Endothelial cell of umbilical vein (primary cell): ENCODE data around the gene UTS2R. TPM values are rescaled to one million over a fixed set of nuclear protein-coding genes. Genes with fewer than 3 reads are reported as not detected.

Source experiments
- BruUV-seq: library from RNA; stranded (reverse); fragments of 400-500 nt; replicated peaks from 2 replicates; lab custom pipeline; 2021; lab: Mats Ljungman, UMichigan
- CTCF ChIA-PET: fragments of 300-600, 350-600 bp; sonication (Branson Sonifier 250); formaldehyde crosslinking; loops from one replicate; lab custom pipeline; 2021; ENCODE audit warnings: antibody characterized with exemption, inconsistent platforms; lab: Charles Lee
- POLR2A ChIA-PET: fragments of 300-600, 350-600 bp; sonication (Branson Sonifier 250); formaldehyde crosslinking; loops from one replicate; lab custom pipeline; 2021; ENCODE audit warnings: antibody characterized with exemption, inconsistent platforms; lab: Charles Lee
- DNase-seq: peaks from one replicate; pipeline ENCODE4 v3.0.0-alpha.2; 2011; ENCODE audit warnings: low read depth, low spot score
- FAIRE-seq: peaks from 2 replicates; lab custom pipeline; 2011; peaks lifted over from hg19 to GRCh38; lab: Jason Lieb, UNC
- H2AFZ ChIP-seq: 2 replicates; pipeline ENCODE4 v1.6.0; 2012; ENCODE audit warnings: low read depth, low read length, control low read depth, inconsistent platforms
- H3K27ac ChIP-seq: 2 replicates; pipeline ENCODE4 v1.5.1; 2011; ENCODE audit warnings: low read depth, mild to moderate bottlenecking, control low read depth, low read length, moderate library complexity; ENCODE audit not compliant: insufficient read depth
- H3K27me3 ChIP-seq, 2 experiments: 2 replicates each; pipeline versions ENCODE4 v1.6.0 to v1.6.1; 2011; ENCODE audit warnings: low read length in 2 of 2, mixed read lengths in 1 of 2; ENCODE audit not compliant: control insufficient read depth in 2 of 2, insufficient read depth in 2 of 2
- H3K36me3 ChIP-seq, 2 experiments: 2 replicates in 1 of 2; 3 replicates in 1 of 2; pipeline ENCODE4 v1.5.1; 2011; ENCODE audit warnings: low read length in 2 of 2, mild to moderate bottlenecking in 1 of 2, moderate library complexity in 1 of 2; ENCODE audit not compliant: control insufficient read depth in 2 of 2, insufficient read depth in 2 of 2; ENCODE audit errors: extremely low read depth in 1 of 2
- H3K4me1 ChIP-seq: 3 replicates; pipeline ENCODE4 v1.5.1; 2011; ENCODE audit warnings: mild to moderate bottlenecking, low read length; ENCODE audit not compliant: control insufficient read depth, insufficient read depth; ENCODE audit errors: extremely low read depth
- H3K4me2 ChIP-seq: 2 replicates; pipeline ENCODE4 v1.6.1; 2011; ENCODE audit warnings: low read length, control low read depth, mixed read lengths; ENCODE audit not compliant: insufficient read depth
- H3K4me3 ChIP-seq, 3 experiments: fragments of 200-600 bp in 1 of 3; sonication (generic), shearing (Covaris generic) in 1 of 3; replicated peaks in 1 of 3; 2 replicates each; pipeline ENCODE4 v1.5.1; 2011 to 2016; ENCODE audit warnings: control low read depth in 3 of 3, low read length in 3 of 3, mild to moderate bottlenecking in 2 of 3, inconsistent platforms in 1 of 3, low read depth in 1 of 3, moderate library complexity in 1 of 3; ENCODE audit not compliant: insufficient read depth in 1 of 3
- H3K79me2 ChIP-seq: 2 replicates; pipeline ENCODE4 v1.6.0; 2012; ENCODE audit warnings: low read length, inconsistent platforms; ENCODE audit not compliant: control insufficient read depth, insufficient read depth
- H3K9ac ChIP-seq: replicated peaks from 2 replicates; pipeline ENCODE3; 2011; ENCODE audit warnings: low read length, control low read depth; ENCODE audit not compliant: insufficient read depth; ENCODE audit errors: extremely low read depth
- H3K9me1 ChIP-seq: replicated peaks from 3 replicates; pipeline ENCODE4 v1.6.0; 2011; ENCODE audit warnings: mild to moderate bottlenecking, low read length; ENCODE audit not compliant: control insufficient read depth, insufficient read depth; ENCODE audit errors: extremely low read depth
- H3K9me3 ChIP-seq: replicated peaks from 2 replicates; pipeline ENCODE4 v1.5.1; 2012; ENCODE audit warnings: low read length, inconsistent platforms; ENCODE audit not compliant: control insufficient read depth, insufficient read depth
- H4K20me1 ChIP-seq: replicated peaks from 2 replicates; pipeline ENCODE3; 2011; ENCODE audit warnings: mild to moderate bottlenecking, low read length; ENCODE audit not compliant: control insufficient read depth, insufficient read depth; ENCODE audit errors: extremely low read depth
- CTCF ChIP-seq, 2 donors: IDR thresholded peaks; 1 replicate in 1 of 2; 2 replicates in 1 of 2; pipeline ENCODE4 v1.5.1; 2011; ENCODE audit warnings: low read length in 2 of 2, mild to moderate bottlenecking in 2 of 2, moderate library complexity in 2 of 2, control low read depth in 1 of 2, inconsistent platforms in 1 of 2, low read depth in 1 of 2; ENCODE audit not compliant: insufficient read depth in 1 of 2; ENCODE audit errors: extremely low read depth in 1 of 2
- EZH2 ChIP-seq: IDR thresholded peaks from 2 replicates; pipeline ENCODE4 v1.6.1; 2012; ENCODE audit warnings: borderline replicate concordance, low read depth, mild to moderate bottlenecking, moderate library complexity, low read length, inconsistent platforms; ENCODE audit not compliant: severe bottlenecking
- FOS ChIP-seq: IDR thresholded peaks from 2 replicates; pipeline ENCODE4 v1.6.1; 2011; ENCODE audit warnings: mild to moderate bottlenecking, low read length, moderate library complexity, borderline replicate concordance; ENCODE audit not compliant: insufficient read depth
- GATA2 ChIP-seq: IDR thresholded peaks from 2 replicates; pipeline ENCODE4 v1.7.0; 2011; ENCODE audit warnings: low read depth, mild to moderate bottlenecking, moderate library complexity, mixed read lengths, low read length; ENCODE audit not compliant: insufficient read length, insufficient read depth
- JUN ChIP-seq: IDR thresholded peaks from 2 replicates; pipeline ENCODE4 v1.6.1; 2011; ENCODE audit warnings: borderline replicate concordance, low read depth; ENCODE audit not compliant: insufficient read length, insufficient read depth
- MAX ChIP-seq: IDR thresholded peaks from 2 replicates; pipeline ENCODE4 v1.6.1; 2011; ENCODE audit not compliant: insufficient read depth, insufficient read length
- MYC ChIP-seq: IDR thresholded peaks from one replicate; pipeline ENCODE4 v1.6.1; 2011; ENCODE audit warnings: mild to moderate bottlenecking, low read depth, low read length
- POLR2A ChIP-seq: IDR thresholded peaks from 2 replicates; pipeline ENCODE4 v1.6.1; 2012; ENCODE audit warnings: low read depth, mild to moderate bottlenecking, control low read depth, low read length
- POLR2AphosphoS5 ChIP-seq: IDR thresholded peaks from 2 replicates; pipeline ENCODE4 v1.6.1; 2012; ENCODE audit warnings: low read depth, mild to moderate bottlenecking, control low read depth, low read length, moderate library complexity; ENCODE audit not compliant: insufficient read depth
- dilution Hi-C: fragments of 300-500 bp; cut with MboI; formaldehyde crosslinking; loops from one replicate; pipeline ENCODE4 v1.15.0; 2019; ENCODE audit warnings: low sequenced_read_pairs; ENCODE audit not compliant: extremely low pct_ligation_motif_present
- intact Hi-C: fragments of 100-400 bp; cut with micrococcal nuclease; formaldehyde crosslinking; loops from one replicate; pipeline ENCODE4 v1.10.0; 2022
- polyA plus RNA-seq, 4 experiments: library from polyadenylated mRNA; depleted of rRNA in 3 of 4; stranded (reverse) in 3 of 4; unstranded in 1 of 4; fragments of >200 nt; gene quantifications; 2 replicates each; pipeline versions ENCODE4 v1.2.1 to v1.2.3, GENCODE V29; 2011 to 2012; ENCODE audit warnings: missing spikeins in 1 of 4
- total RNA-seq: library from RNA; stranded (reverse); gene quantifications from 2 replicates; pipeline ENCODE4 v1.2.3, GENCODE V29; 2021

UTS2R gene
- total and polyA plus RNA-seq, 2 donors (not counting 3 experiments of a cell fraction or from before 2014, with no cell fraction given), result not detected

GRCh38 chr17:82344175-82344907 is 27.2 kb upstream of the UTS2R start:
- H3K9ac ChIP-seq, result no peak overlapping the region
- POLR2A ChIA-PET, result no interaction called here
- H2AFZ ChIP-seq, result no peak overlapping the region
- H4K20me1 ChIP-seq, result no peaks in the 10 kb centered on the region
- intact Hi-C loops (no loop called here), dilution Hi-C loops (no loop called here)
- H3K9me3 ChIP-seq, result no peaks in the 10 kb centered on the region
- CTCF ChIA-PET, result interaction anchor here (1.6 kb wide), 1 partner anchor 8 kb away, joined by 5 read pairs; no protein-coding TSS in a partner anchor
- no peaks in the 10 kb centered on the region for H3K4me1 ChIP-seq
- FAIRE-seq (no peak), DNase-seq (no peak)
- BruUV-seq, result no TSS peak
- no peaks in the 10 kb centered on the region for H3K27me3 ChIP-seq
- H3K9me1 ChIP-seq, result no peaks in the 10 kb centered on the region
- H3K79me2 ChIP-seq, result no peaks in the 10 kb centered on the region
- H3K4me2 ChIP-seq, result no peak overlapping the region
- no peaks in the 10 kb centered on the region for H3K36me3 ChIP-seq
- TF ChIP-seq GATA2 (no peak), MAX (no peak), MYC (no peak), CTCF (IDR thresholded peaks at IDR 0.05; ENCODE audit: extremely low read depth in 1 of 2, insufficient read depth in 1 of 2, low read depth in 1 of 2, low read length in 2 of 2) (no peak), POLR2AphosphoS5 (no peak), POLR2A (no peak), EZH2 (no peak), JUN (no peak), FOS (no peak)
- H3K4me3 ChIP-seq, result no peak overlapping the region
- no peak overlapping the region for H3K27ac ChIP-seq
